Upper lobe of left lung (tissue), 6 donors: ENCODE results near the gene AMIGO1. TPM values are rescaled to one million over a fixed set of nuclear protein-coding genes. Genes with fewer than 3 reads are reported as not detected.

Experiments used
- ATAC-seq, 2 donors: fragments of 200-7000 bp; cut with Tn5 transposase; one replicate each; pipeline ENCODE4 v1.9.1; 2022; ENCODE audit warnings: mild to moderate bottlenecking in 2 of 2, moderate library complexity in 2 of 2; ENCODE audit not compliant: low FRiP score in 2 of 2
- DNase-seq, 2 donors: peaks; one replicate each; pipeline ENCODE4 v3.0.0-alpha.2; 2019 to 2020
- H3K27ac ChIP-seq, 4 donors: fragments of 200-600 bp; sonication (generic); one replicate each; pipeline ENCODE4 v1.5.1; 2016 to 2019
- H3K27me3 ChIP-seq, 4 donors: fragments of 200-600 bp; sonication (generic); one replicate each; pipeline ENCODE4 v1.5.1; 2017 to 2019
- H3K36me3 ChIP-seq, 4 donors: fragments of 200-600 bp; sonication (generic); one replicate each; pipeline ENCODE4 v1.5.1; 2016 to 2019
- H3K4me1 ChIP-seq, 4 donors: fragments of 200-600 bp; sonication (generic); one replicate each; pipeline ENCODE4 v1.5.1; 2018 to 2019
- H3K4me3 ChIP-seq, 4 donors: fragments of 200-600 bp; sonication (generic); one replicate each; pipeline ENCODE4 v1.5.1; 2017 to 2019; ENCODE audit warnings: mild to moderate bottlenecking in 2 of 4, moderate library complexity in 1 of 4
- H3K9me3 ChIP-seq, 4 donors: fragments of 200-600 bp; sonication (generic); one replicate each; pipeline ENCODE4 v1.5.1; 2018 to 2019
- CTCF ChIP-seq, 6 experiments: fragments of 450-650 bp in 4 of 6; fragments of 200-600 bp in 2 of 6; sonication (generic) in 2 of 6; IDR thresholded peaks; one replicate each; pipeline ENCODE4 v1.5.1; 2016 to 2019; ENCODE audit warnings: antibody characterized with exemption in 6 of 6
- EP300 ChIP-seq, 4 donors: sonication (generic); formaldehyde crosslinking; IDR thresholded peaks; one replicate each; pipeline ENCODE4 v1.5.1; 2017; ENCODE audit warnings: antibody characterized with exemption in 4 of 4, control low read depth in 2 of 4
- POLR2A ChIP-seq, 4 donors: fragments of 450-650 bp; IDR thresholded peaks; one replicate each; pipeline ENCODE4 v1.5.1; 2016 to 2017; ENCODE audit warnings: antibody characterized with exemption in 4 of 4, mild to moderate bottlenecking in 2 of 4
- POLR2AphosphoS5 ChIP-seq, 2 donors: sonication (generic); formaldehyde crosslinking; IDR thresholded peaks; one replicate each; pipeline ENCODE4 v1.5.1; 2017; ENCODE audit warnings: antibody characterized with exemption in 2 of 2
- WGBS, 2 donors: methylation state at CpG; one replicate each; pipeline ENCODE4 v1.1.5; 2017 to 2018; 5-methylcytosine and 5-hydroxymethylcytosine counted together
- total RNA-seq, 6 donors: library from RNA; depleted of rRNA in 4 of 6; stranded (reverse); fragments of >200 nt in 4 of 6; gene quantifications; one replicate each; pipeline versions ENCODE4 v1.1.0 to v1.2.1, GENCODE V29; 2016 to 2021
- donor health status: DM: no; HTN: no; CAD: no; lungs with moderate emphysema.
- donor health status: DM: no; HTN: yes; CAD: no; lungs with severe emphysema.

Gene AMIGO1
- total RNA-seq, 6 donors from 2014 or later: 1.0 to 11.8 (median 8.3) TPM

- Histone ChIP-seq H3K36me3 (no peaks in the 10 kb centered on the region), H3K27ac (peak overlapping the region in 1 of 4 donors; percentile 35), H3K4me3 (peak overlapping the region in 1 of 4 donors; percentile 7), H3K4me1 (peaks cover 6 to 13% (median 8%) of the 10 kb centered on the region in 4 donors), H3K9me3 (no peaks in the 10 kb centered on the region), H3K27me3 (no peaks in the 10 kb centered on the region)
- DNase-seq (no peak), ATAC-seq (no peak)
- no peak for TF ChIP-seq POLR2A (IDR thresholded peaks at IDR 0.05)
- no peak for TF ChIP-seq EP300 (IDR thresholded peaks at IDR 0.05)
- TF ChIP-seq POLR2AphosphoS5 (IDR thresholded peaks at IDR 0.05): no peak
- TF ChIP-seq CTCF (IDR thresholded peaks at IDR 0.05): no peak
- WGBS, 2 donors: 58 to 64% methylated on average over 15 to 16 of the region's 16 CpGs
Observed at GRCh38 chr1:109531826-109532364, 22.4 kb upstream of the AMIGO1 start.

GRCh38 chr1:109531380-109531779 is 21.9 kb upstream of the AMIGO1 start:
- WGBS, 2 donors: 78 to 87% methylated on average over 4 of the region's 4 CpGs
- TF ChIP-seq POLR2A (IDR thresholded peaks at IDR 0.05) (no peak), EP300 (IDR thresholded peaks at IDR 0.05) (no peak), CTCF (IDR thresholded peaks at IDR 0.05) (no peak), POLR2AphosphoS5 (IDR thresholded peaks at IDR 0.05) (no peak)
- no peaks in the 10 kb centered on the region for H3K27me3 ChIP-seq
- H3K4me3 ChIP-seq: no peak overlapping the region
- ATAC-seq: no peak
- no peak overlapping the region for H3K27ac ChIP-seq
- no peak for DNase-seq
- peaks cover 6 to 13% (median 8%) of the 10 kb centered on the region in 4 donors for H3K4me1 ChIP-seq
- no peaks in the 10 kb centered on the region for H3K36me3 ChIP-seq
- no peaks in the 10 kb centered on the region for H3K9me3 ChIP-seq

GRCh38 chr1:109530457-109531087 is 21.0 kb upstream of the AMIGO1 start:
- H3K9me3 ChIP-seq: no peaks in the 10 kb centered on the region
- no peaks in the 10 kb centered on the region for H3K36me3 ChIP-seq
- H3K4me1 ChIP-seq: peaks cover 6 to 13% (median 8%) of the 10 kb centered on the region in 4 donors
- 81 to 85% methylated on average over 8 to 13 of the region's 13 CpGs for WGBS, 2 donors
- no peak overlapping the region for H3K4me3 ChIP-seq
- no peaks in the 10 kb centered on the region for H3K27me3 ChIP-seq
- ATAC-seq (no peak), DNase-seq (no peak)
- peak overlapping the region in 1 of 4 donors; percentile 13 for H3K27ac ChIP-seq
- no peak for TF ChIP-seq CTCF (IDR thresholded peaks at IDR 0.05)
- TF ChIP-seq EP300 (IDR thresholded peaks at IDR 0.05): no peak
- no peak for TF ChIP-seq POLR2A (IDR thresholded peaks at IDR 0.05)
- no peak for TF ChIP-seq POLR2AphosphoS5 (IDR thresholded peaks at IDR 0.05)

GRCh38 chr1:109529881-109530456 is 20.4 kb upstream of the AMIGO1 start:
- no peaks in the 10 kb centered on the region for H3K9me3 ChIP-seq
- 71 to 82% methylated on average over 8 of the region's 8 CpGs for WGBS, 2 donors

GRCh38 chr1:109528712-109529111 is 19.2 kb upstream of the AMIGO1 start:
- 93 to 100% methylated on average over 3 of the region's 3 CpGs for WGBS, 2 donors

More at GRCh38 chr1:109529881-109530456, 20.4 kb upstream of the AMIGO1 start:
- DNase-seq (no peak), ATAC-seq (no peak)
- Histone ChIP-seq H3K4me1 (peaks cover 6 to 13% (median 8%) of the 10 kb centered on the region in 4 donors), H3K4me3 (no peak overlapping the region), H3K36me3 (no peaks in the 10 kb centered on the region), H3K27me3 (no peaks in the 10 kb centered on the region), H3K27ac (peak overlapping the region in 1 of 4 donors; percentile 13)
- no peak for TF ChIP-seq POLR2AphosphoS5 (IDR thresholded peaks at IDR 0.05)

More at GRCh38 chr1:109528712-109529111, 19.2 kb upstream of the AMIGO1 start:
- Histone ChIP-seq H3K36me3 (no peaks in the 10 kb centered on the region), H3K4me3 (no peak overlapping the region), H3K9me3 (no peaks in the 10 kb centered on the region), H3K4me1 (peaks cover 6 to 13% (median 8%) of the 10 kb centered on the region in 4 donors), H3K27me3 (no peaks in the 10 kb centered on the region), H3K27ac (no peak overlapping the region)
- ATAC-seq (no peak), DNase-seq (no peak)
- TF ChIP-seq CTCF (IDR thresholded peaks at IDR 0.05) (no peak), POLR2AphosphoS5 (IDR thresholded peaks at IDR 0.05) (no peak), EP300 (IDR thresholded peaks at IDR 0.05) (no peak), POLR2A (IDR thresholded peaks at IDR 0.05) (no peak)
